Measurements from ENCODE around the gene GON7.
A peak's percentile ranks its signal among the peaks of the same experiment; 100 is the strongest.

GON7 gene

GRCh38 chr14:93219103-93219726 lies 12.3 kb upstream of the GON7 start:
- H3K27ac ChIP-seq = no peak overlapping the region
- TF ChIP-seq ZFX (IDR thresholded peaks at IDR 0.05; ENCODE audit: borderline replicate concordance) (no peak), CTCF (IDR thresholded peaks at IDR 0.05) (peak; percentile 80)

GRCh38 chr14:93214598-93214997 lies 7.7 kb upstream of the GON7 start:
- TF ChIP-seq ZFX (IDR thresholded peaks at IDR 0.05; ENCODE audit: borderline replicate concordance) (no peak), CTCF (IDR thresholded peaks at IDR 0.05) (no peak)
- no peak overlapping the region for H3K27ac ChIP-seq

GRCh38 chr14:93212432-93212831 lies 5.6 kb upstream of the GON7 start:
- H3K27ac ChIP-seq = no peak overlapping the region
- no peak for TF ChIP-seq CTCF (IDR thresholded peaks at IDR 0.05)
- TF ChIP-seq ZFX (IDR thresholded peaks at IDR 0.05; ENCODE audit: borderline replicate concordance) = no peak

- TF ChIP-seq ZFX (IDR thresholded peaks at IDR 0.05; ENCODE audit: borderline replicate concordance) = no peak
- TF ChIP-seq CTCF (IDR thresholded peaks at IDR 0.05) = peak; percentile 54
- H3K27ac ChIP-seq = peak overlapping the region; percentile 81
Measured at GRCh38 chr14:93207468-93208308, 823 bp upstream of the GON7 start.

- no peak overlapping the region for H3K27ac ChIP-seq
- TF ChIP-seq CTCF (IDR thresholded peaks at IDR 0.05) (no peak), ZFX (IDR thresholded peaks at IDR 0.05; ENCODE audit: borderline replicate concordance) (no peak)
Measured at GRCh38 chr14:93201155-93201704, 5.6 kb downstream of the GON7 start.

GRCh38 chr14:93200553-93200952 lies 6.3 kb downstream of the GON7 start:
- TF ChIP-seq CTCF (IDR thresholded peaks at IDR 0.05) = no peak
- TF ChIP-seq ZFX (IDR thresholded peaks at IDR 0.05; ENCODE audit: borderline replicate concordance) = no peak
- no peak overlapping the region for H3K27ac ChIP-seq

- no peak overlapping the region for H3K27ac ChIP-seq
- TF ChIP-seq CTCF (IDR thresholded peaks at IDR 0.05) (no peak), ZFX (IDR thresholded peaks at IDR 0.05; ENCODE audit: borderline replicate concordance) (no peak)
Measured at GRCh38 chr14:93199031-93199430, 7.8 kb downstream of the GON7 start.

Measured in 22Rv1 (cell line).